Endothelial cell of umbilical vein (primary cell): ENCODE measurements around the gene MAP2K5. TPM values are rescaled to one million over a fixed set of nuclear protein-coding genes. Genes with fewer than 3 reads are reported as not detected.

ENCODE experiments used
- BruUV-seq: library from RNA; stranded (reverse); fragments of 400-500 nt; replicated peaks from 2 replicates; lab custom pipeline; 2021; lab: Mats Ljungman, UMichigan
- CTCF ChIA-PET: fragments of 300-600, 350-600 bp; sonication (Branson Sonifier 250); formaldehyde crosslinking; loops from one replicate; lab custom pipeline; 2021; ENCODE audit warnings: antibody characterized with exemption, inconsistent platforms; lab: Charles Lee
- POLR2A ChIA-PET: fragments of 300-600, 350-600 bp; sonication (Branson Sonifier 250); formaldehyde crosslinking; loops from one replicate; lab custom pipeline; 2021; ENCODE audit warnings: antibody characterized with exemption, inconsistent platforms; lab: Charles Lee
- DNase-seq: peaks from one replicate; pipeline ENCODE4 v3.0.0-alpha.2; 2011; ENCODE audit warnings: low read depth, low spot score
- FAIRE-seq: peaks from 2 replicates; lab custom pipeline; 2011; peaks lifted over from hg19 to GRCh38; lab: Jason Lieb, UNC
- H2AFZ ChIP-seq: 2 replicates; pipeline ENCODE4 v1.6.0; 2012; ENCODE audit warnings: low read depth, low read length, control low read depth, inconsistent platforms
- H3K27ac ChIP-seq: 2 replicates; pipeline ENCODE4 v1.5.1; 2011; ENCODE audit warnings: low read depth, mild to moderate bottlenecking, control low read depth, low read length, moderate library complexity; ENCODE audit not compliant: insufficient read depth
- H3K27me3 ChIP-seq, 2 experiments: 2 replicates each; pipeline versions ENCODE4 v1.6.0 to v1.6.1; 2011; ENCODE audit warnings: low read length in 2 of 2, mixed read lengths in 1 of 2; ENCODE audit not compliant: control insufficient read depth in 2 of 2, insufficient read depth in 2 of 2
- H3K36me3 ChIP-seq, 2 experiments: 2 replicates in 1 of 2; 3 replicates in 1 of 2; pipeline ENCODE4 v1.5.1; 2011; ENCODE audit warnings: low read length in 2 of 2, mild to moderate bottlenecking in 1 of 2, moderate library complexity in 1 of 2; ENCODE audit not compliant: control insufficient read depth in 2 of 2, insufficient read depth in 2 of 2; ENCODE audit errors: extremely low read depth in 1 of 2
- H3K4me1 ChIP-seq: 3 replicates; pipeline ENCODE4 v1.5.1; 2011; ENCODE audit warnings: mild to moderate bottlenecking, low read length; ENCODE audit not compliant: control insufficient read depth, insufficient read depth; ENCODE audit errors: extremely low read depth
- H3K4me2 ChIP-seq: 2 replicates; pipeline ENCODE4 v1.6.1; 2011; ENCODE audit warnings: low read length, control low read depth, mixed read lengths; ENCODE audit not compliant: insufficient read depth
- H3K4me3 ChIP-seq, 3 experiments: fragments of 200-600 bp in 1 of 3; sonication (generic), shearing (Covaris generic) in 1 of 3; replicated peaks in 1 of 3; 2 replicates each; pipeline ENCODE4 v1.5.1; 2011 to 2016; ENCODE audit warnings: control low read depth in 3 of 3, low read length in 3 of 3, mild to moderate bottlenecking in 2 of 3, inconsistent platforms in 1 of 3, low read depth in 1 of 3, moderate library complexity in 1 of 3; ENCODE audit not compliant: insufficient read depth in 1 of 3
- H3K79me2 ChIP-seq: 2 replicates; pipeline ENCODE4 v1.6.0; 2012; ENCODE audit warnings: low read length, inconsistent platforms; ENCODE audit not compliant: control insufficient read depth, insufficient read depth
- H3K9ac ChIP-seq: replicated peaks from 2 replicates; pipeline ENCODE3; 2011; ENCODE audit warnings: low read length, control low read depth; ENCODE audit not compliant: insufficient read depth; ENCODE audit errors: extremely low read depth
- H3K9me1 ChIP-seq: replicated peaks from 3 replicates; pipeline ENCODE4 v1.6.0; 2011; ENCODE audit warnings: mild to moderate bottlenecking, low read length; ENCODE audit not compliant: control insufficient read depth, insufficient read depth; ENCODE audit errors: extremely low read depth
- H3K9me3 ChIP-seq: replicated peaks from 2 replicates; pipeline ENCODE4 v1.5.1; 2012; ENCODE audit warnings: low read length, inconsistent platforms; ENCODE audit not compliant: control insufficient read depth, insufficient read depth
- H4K20me1 ChIP-seq: replicated peaks from 2 replicates; pipeline ENCODE3; 2011; ENCODE audit warnings: mild to moderate bottlenecking, low read length; ENCODE audit not compliant: control insufficient read depth, insufficient read depth; ENCODE audit errors: extremely low read depth
- EZH2 ChIP-seq: IDR thresholded peaks from 2 replicates; pipeline ENCODE4 v1.6.1; 2012; ENCODE audit warnings: borderline replicate concordance, low read depth, mild to moderate bottlenecking, moderate library complexity, low read length, inconsistent platforms; ENCODE audit not compliant: severe bottlenecking
- FOS ChIP-seq: IDR thresholded peaks from 2 replicates; pipeline ENCODE4 v1.6.1; 2011; ENCODE audit warnings: mild to moderate bottlenecking, low read length, moderate library complexity, borderline replicate concordance; ENCODE audit not compliant: insufficient read depth
- GATA2 ChIP-seq: IDR thresholded peaks from 2 replicates; pipeline ENCODE4 v1.7.0; 2011; ENCODE audit warnings: low read depth, mild to moderate bottlenecking, moderate library complexity, mixed read lengths, low read length; ENCODE audit not compliant: insufficient read length, insufficient read depth
- JUN ChIP-seq: IDR thresholded peaks from 2 replicates; pipeline ENCODE4 v1.6.1; 2011; ENCODE audit warnings: borderline replicate concordance, low read depth; ENCODE audit not compliant: insufficient read length, insufficient read depth
- MAX ChIP-seq: IDR thresholded peaks from 2 replicates; pipeline ENCODE4 v1.6.1; 2011; ENCODE audit not compliant: insufficient read depth, insufficient read length
- MYC ChIP-seq: IDR thresholded peaks from one replicate; pipeline ENCODE4 v1.6.1; 2011; ENCODE audit warnings: mild to moderate bottlenecking, low read depth, low read length
- POLR2A ChIP-seq: IDR thresholded peaks from 2 replicates; pipeline ENCODE4 v1.6.1; 2012; ENCODE audit warnings: low read depth, mild to moderate bottlenecking, control low read depth, low read length
- POLR2AphosphoS5 ChIP-seq: IDR thresholded peaks from 2 replicates; pipeline ENCODE4 v1.6.1; 2012; ENCODE audit warnings: low read depth, mild to moderate bottlenecking, control low read depth, low read length, moderate library complexity; ENCODE audit not compliant: insufficient read depth
- dilution Hi-C: fragments of 300-500 bp; cut with MboI; formaldehyde crosslinking; loops from one replicate; pipeline ENCODE4 v1.15.0; 2019; ENCODE audit warnings: low sequenced_read_pairs; ENCODE audit not compliant: extremely low pct_ligation_motif_present
- intact Hi-C: fragments of 100-400 bp; cut with micrococcal nuclease; formaldehyde crosslinking; loops from one replicate; pipeline ENCODE4 v1.10.0; 2022
- polyA plus RNA-seq, 4 experiments: library from polyadenylated mRNA; depleted of rRNA in 3 of 4; stranded (reverse) in 3 of 4; unstranded in 1 of 4; fragments of >200 nt; gene quantifications; 2 replicates each; pipeline versions ENCODE4 v1.2.1 to v1.2.3, GENCODE V29; 2011 to 2012; ENCODE audit warnings: missing spikeins in 1 of 4
- total RNA-seq: library from RNA; stranded (reverse); gene quantifications from 2 replicates; pipeline ENCODE4 v1.2.3, GENCODE V29; 2021

MAP2K5 gene
- total and polyA plus RNA-seq, 2 donors (not counting 3 experiments of a cell fraction or from before 2014, with no cell fraction given), result 4.9 to 24.7 TPM

GRCh38 chr15:67850336-67850735 is 307.8 kb downstream of the MAP2K5 start:
- no peaks in the 10 kb centered on the region for H4K20me1 ChIP-seq
- no peaks in the 10 kb centered on the region for H3K4me1 ChIP-seq
- H3K9ac ChIP-seq, result no peak overlapping the region
- no peaks in the 10 kb centered on the region for H3K9me3 ChIP-seq
- no peaks in the 10 kb centered on the region for H3K36me3 ChIP-seq
- dilution Hi-C loops, result no loop called here
- intact Hi-C loops, result no loop called here
- H3K4me3 ChIP-seq, result no peak overlapping the region
- TF ChIP-seq GATA2, result no peak
- no peak for TF ChIP-seq JUN
- no peak for TF ChIP-seq POLR2AphosphoS5
- TF ChIP-seq MYC, result no peak
- no peak for TF ChIP-seq POLR2A
- no peak for DNase-seq
- CTCF ChIA-PET, result interaction anchor here (0.9 kb wide), 1 partner anchor 304 kb away, joined by 3 read pairs; no protein-coding TSS in a partner anchor
- no peak overlapping the region for H3K27ac ChIP-seq
- POLR2A ChIA-PET, result no interaction called here
- H3K27me3 ChIP-seq, result peaks cover 2 to 5% of the 10 kb centered on the region in 2 experiments
- BruUV-seq, result no TSS peak
- FAIRE-seq, result no peak
- H2AFZ ChIP-seq, result no peak overlapping the region
- H3K9me1 ChIP-seq, result no peaks in the 10 kb centered on the region
- no peaks in the 10 kb centered on the region for H3K79me2 ChIP-seq
- H3K4me2 ChIP-seq, result no peak overlapping the region

- DNase-seq (no peak), FAIRE-seq (no peak)
- no peak for TF ChIP-seq JUN
- TF ChIP-seq POLR2AphosphoS5, result no peak
- TF ChIP-seq MYC, result no peak
- TF ChIP-seq MAX, result no peak
- no peak for TF ChIP-seq FOS
- no peak for TF ChIP-seq GATA2
- TF ChIP-seq EZH2, result no peak
- no peak for TF ChIP-seq POLR2A
- no peak overlapping the region for H2AFZ ChIP-seq
- no peaks in the 10 kb centered on the region for H3K4me1 ChIP-seq
- H3K4me3 ChIP-seq, result no peak overlapping the region
- H3K27me3 ChIP-seq, result peaks cover 2 to 5% of the 10 kb centered on the region in 2 experiments
- no peaks in the 10 kb centered on the region for H3K79me2 ChIP-seq
- no peak overlapping the region for H3K9ac ChIP-seq
- H3K9me1 ChIP-seq, result no peaks in the 10 kb centered on the region
- H3K36me3 ChIP-seq, result no peaks in the 10 kb centered on the region
- CTCF ChIA-PET, result no interaction called here
- H3K4me2 ChIP-seq, result no peak overlapping the region
- intact Hi-C loops, result no loop called here
- H3K9me3 ChIP-seq, result no peaks in the 10 kb centered on the region
- H4K20me1 ChIP-seq, result no peaks in the 10 kb centered on the region
- BruUV-seq, result no TSS peak
- no peak overlapping the region for H3K27ac ChIP-seq
- POLR2A ChIA-PET, result no interaction called here
- dilution Hi-C loops, result no loop called here
These were observed 308.6 kb downstream of the MAP2K5 start for GRCh38 chr15:67850994-67851571.
